Kidney (tissue), 2 donors: ENCODE data around the gene LGALS14. TPM values are rescaled to one million over a fixed set of nuclear protein-coding genes. Genes with fewer than 3 reads are reported as not detected.

ENCODE experiments used
- polyA plus RNA-seq: library from polyadenylated mRNA; stranded (reverse); fragments of 350-450 nt; fragmentation: Illumina TruSeq; extraction: RNeasy Lipid Tissue Mini Kit (QIAGEN cat#74804); gene quantifications from one replicate; pipeline ENCODE4 v1.2.3, GENCODE V29; 2014; ENCODE audit warnings: low read depth, low replicate concordance; ENCODE audit not compliant: insufficient read depth
- total RNA-seq: library from RNA; stranded (reverse); fragmentation: NEBNext Ultra II Directional; extraction: Animal tissue kit (Norgen Biotek cat#: 25700); gene quantifications from one replicate; pipeline ENCODE4 v1.2.1, GENCODE V29; 2021
- donor health status: DM: yes; HTN: yes; CAD: no.

The LGALS14 gene
- total and polyA plus RNA-seq, 2 donors from 2014 or later: not detected

Other genes starting within 250 kb of the LGALS14 start
- gene TIMM50, start 223.6 kb upstream of the LGALS14 start, total RNA-seq: 52.4 TPM
- gene TIMM50, start 223.6 kb upstream of the LGALS14 start, polyA plus RNA-seq: 74.4 TPM
- gene DLL3, start 205.5 kb upstream of the LGALS14 start, total RNA-seq: 0.13 TPM
- 0.17 TPM for gene DLL3, start 205.5 kb upstream of the LGALS14 start, polyA plus RNA-seq
- gene SELENOV, start 189.3 kb upstream of the LGALS14 start, total RNA-seq: not detected
- gene SELENOV, start 189.3 kb upstream of the LGALS14 start, polyA plus RNA-seq: not detected
- gene EID2B, start 171.6 kb upstream of the LGALS14 start, total RNA-seq: 3.3 TPM
- 4.6 TPM for gene EID2B, start 171.6 kb upstream of the LGALS14 start, polyA plus RNA-seq
- 12.0 TPM for gene EID2, start 164.3 kb upstream of the LGALS14 start, total RNA-seq
- gene EID2, start 164.3 kb upstream of the LGALS14 start, polyA plus RNA-seq: 17.0 TPM
- not detected for gene LGALS13, start 102.0 kb upstream of the LGALS14 start, total RNA-seq
- gene LGALS13, start 102.0 kb upstream of the LGALS14 start, polyA plus RNA-seq: not detected
- not detected for gene LGALS16, start 48.6 kb upstream of the LGALS14 start, total RNA-seq
- not detected for gene LGALS16, start 48.6 kb upstream of the LGALS14 start, polyA plus RNA-seq
- gene CLC, start 33.5 kb downstream of the LGALS14 start, total RNA-seq: not detected
- not detected for gene CLC, start 33.5 kb downstream of the LGALS14 start, polyA plus RNA-seq
- gene LEUTX, start 74.4 kb downstream of the LGALS14 start, total RNA-seq: not detected
- gene LEUTX, start 74.4 kb downstream of the LGALS14 start, polyA plus RNA-seq: not detected
- 28.9 TPM for gene DYRK1B, start 129.7 kb downstream of the LGALS14 start, total RNA-seq
- gene DYRK1B, start 129.7 kb downstream of the LGALS14 start, polyA plus RNA-seq: 18.9 TPM
- 165 TPM for gene FBL, start 141.9 kb downstream of the LGALS14 start, total RNA-seq
- 155 TPM for gene FBL, start 141.9 kb downstream of the LGALS14 start, polyA plus RNA-seq
- 51.7 TPM for gene FCGBP, start 230.2 kb downstream of the LGALS14 start, total RNA-seq
- 7.6 TPM for gene FCGBP, start 230.2 kb downstream of the LGALS14 start, polyA plus RNA-seq